OCI-LY1 (cell line): ENCODE data around the gene MBNL2.

Source experiments
- H2AFZ ChIP-seq: fragments of 200-600 bp; sonication (generic), shearing (Covaris generic); 2 replicates; pipeline ENCODE4 v1.6.0; 2014; ENCODE audit warnings: antibody characterized with exemption, mild to moderate bottlenecking, low read length
- H3F3A ChIP-seq: fragments of 200-600 bp; sonication (generic), shearing (Covaris generic); 2 replicates; pipeline ENCODE4 v1.6.0; 2014; ENCODE audit warnings: mild to moderate bottlenecking, antibody characterized with exemption, low read length, moderate library complexity; ENCODE audit not compliant: insufficient read depth
- H3K27ac ChIP-seq: fragments of 200-600 bp; sonication (generic); 2 replicates; pipeline ENCODE4 v1.5.1; 2014; ENCODE audit warnings: low read length, mixed run types, mild to moderate bottlenecking, low read depth; ENCODE audit not compliant: poor library complexity, severe bottlenecking
- H3K27me3 ChIP-seq: fragments of 200-600 bp; sonication (generic); 2 replicates; pipeline ENCODE4 v1.6.0; 2014; ENCODE audit warnings: antibody characterized with exemption, mild to moderate bottlenecking, low read length, moderate library complexity; ENCODE audit not compliant: insufficient read depth
- H3K36me3 ChIP-seq: fragments of 200-600 bp; sonication (generic); 2 replicates; pipeline ENCODE4 v1.6.1; 2014; ENCODE audit warnings: mild to moderate bottlenecking, antibody characterized with exemption, low read length, moderate library complexity, mixed read lengths; ENCODE audit not compliant: insufficient read depth
- H3K4me1 ChIP-seq: fragments of 200-600 bp; sonication (generic); 2 replicates; pipeline ENCODE4 v1.5.1; 2014; ENCODE audit warnings: mild to moderate bottlenecking, low read length, moderate library complexity; ENCODE audit not compliant: insufficient read depth, severe bottlenecking
- H3K4me2 ChIP-seq: fragments of 200-600 bp; sonication (generic), shearing (Covaris generic); 2 replicates; pipeline ENCODE4 v1.6.1; 2014; ENCODE audit warnings: low read length
- H3K4me3 ChIP-seq: fragments of 200-600 bp; sonication (generic); 2 replicates; pipeline ENCODE4 v1.5.1; 2014; ENCODE audit warnings: low read length, low read depth, mild to moderate bottlenecking, mixed read lengths; ENCODE audit not compliant: poor library complexity, severe bottlenecking
- H3K79me2 ChIP-seq: fragments of 200-600 bp; shearing (Covaris generic); 2 replicates; pipeline ENCODE4 v1.6.1; 2016; ENCODE audit warnings: mixed run types, low read length, mixed read lengths; ENCODE audit not compliant: insufficient read depth
- H3K9ac ChIP-seq: fragments of 200-600 bp; sonication (generic), shearing (Covaris generic); 2 replicates; pipeline ENCODE4 v1.6.1; 2014; ENCODE audit warnings: mild to moderate bottlenecking, low read length, mixed read lengths
- H3K9me2 ChIP-seq: fragments of 200-600 bp; sonication (generic), shearing (Covaris generic); 2 replicates; pipeline ENCODE4 v1.6.1; 2014; ENCODE audit warnings: low read depth, mild to moderate bottlenecking, low read length, mixed read lengths
- H3K9me3 ChIP-seq: fragments of 200-600 bp; shearing (Covaris generic); 2 replicates; pipeline ENCODE4 v1.6.1; 2014; ENCODE audit warnings: low read length, mixed read lengths
- H4K20me1 ChIP-seq: fragments of 200-600 bp; sonication (generic), shearing (Covaris generic); 2 replicates; pipeline ENCODE4 v1.6.0; 2016; ENCODE audit warnings: mild to moderate bottlenecking, low read length; ENCODE audit not compliant: insufficient read depth
- EZH2 ChIP-seq: fragments of 200-600 bp; sonication (generic), shearing (Covaris generic); IDR thresholded peaks from 2 replicates; pipeline ENCODE4 v1.8.0; 2017; ENCODE audit warnings: borderline replicate concordance, mixed run types, mild to moderate bottlenecking, antibody characterized with exemption, low read length, moderate library complexity, mixed read lengths
- TF ChIP-seq, protein P1 (sequence below): fragments of 200-600 bp; sonication (generic), shearing (Covaris generic); IDR thresholded peaks from 2 replicates; pipeline ENCODE4 v1.5.1; 2017; ENCODE audit warnings: mild to moderate bottlenecking, antibody characterized with exemption, low read length, moderate library complexity, mixed read lengths

Gene MBNL2

DNA sequence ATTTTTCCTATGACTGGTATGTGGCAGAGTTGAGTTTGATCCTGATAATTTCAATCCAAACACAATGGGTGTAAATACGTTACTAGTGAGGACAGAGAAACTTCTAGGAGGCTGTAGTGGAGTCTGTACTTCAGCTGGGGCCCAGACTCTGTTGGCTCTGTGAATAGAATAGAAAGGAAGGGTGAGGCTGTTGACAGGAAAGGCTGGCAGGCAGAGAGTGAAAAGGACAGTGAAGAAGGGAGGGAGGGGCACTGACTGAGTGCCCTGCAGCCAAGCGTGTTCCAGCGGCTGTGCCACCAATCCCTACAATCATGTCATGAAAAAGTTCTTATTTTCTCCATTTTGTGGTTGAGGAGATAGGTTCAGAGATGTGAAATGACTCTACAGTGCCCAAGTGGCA is 80.5 kb downstream of the MBNL2 start:
- H3K4me1 ChIP-seq, result peaks cover 10% of the 10 kb centered on the region
- TF ChIP-seq, protein P1, sequence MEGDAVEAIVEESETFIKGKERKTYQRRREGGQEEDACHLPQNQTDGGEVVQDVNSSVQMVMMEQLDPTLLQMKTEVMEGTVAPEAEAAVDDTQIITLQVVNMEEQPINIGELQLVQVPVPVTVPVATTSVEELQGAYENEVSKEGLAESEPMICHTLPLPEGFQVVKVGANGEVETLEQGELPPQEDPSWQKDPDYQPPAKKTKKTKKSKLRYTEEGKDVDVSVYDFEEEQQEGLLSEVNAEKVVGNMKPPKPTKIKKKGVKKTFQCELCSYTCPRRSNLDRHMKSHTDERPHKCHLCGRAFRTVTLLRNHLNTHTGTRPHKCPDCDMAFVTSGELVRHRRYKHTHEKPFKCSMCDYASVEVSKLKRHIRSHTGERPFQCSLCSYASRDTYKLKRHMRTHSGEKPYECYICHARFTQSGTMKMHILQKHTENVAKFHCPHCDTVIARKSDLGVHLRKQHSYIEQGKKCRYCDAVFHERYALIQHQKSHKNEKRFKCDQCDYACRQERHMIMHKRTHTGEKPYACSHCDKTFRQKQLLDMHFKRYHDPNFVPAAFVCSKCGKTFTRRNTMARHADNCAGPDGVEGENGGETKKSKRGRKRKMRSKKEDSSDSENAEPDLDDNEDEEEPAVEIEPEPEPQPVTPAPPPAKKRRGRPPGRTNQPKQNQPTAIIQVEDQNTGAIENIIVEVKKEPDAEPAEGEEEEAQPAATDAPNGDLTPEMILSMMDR, result no peak
- no peak overlapping the region for H2AFZ ChIP-seq
- H3K27me3 ChIP-seq, result no peaks in the 10 kb centered on the region
- no peaks in the 10 kb centered on the region for H3F3A ChIP-seq
- H3K27ac ChIP-seq, result no peak overlapping the region
- H3K36me3 ChIP-seq, result no peaks in the 10 kb centered on the region
- no peaks in the 10 kb centered on the region for H3K9me2 ChIP-seq
- H3K9ac ChIP-seq, result no peak overlapping the region
- H3K4me3 ChIP-seq, result no peak overlapping the region
- H3K79me2 ChIP-seq, result no peaks in the 10 kb centered on the region
- H3K4me2 ChIP-seq, result no peak overlapping the region
- no peaks in the 10 kb centered on the region for H3K9me3 ChIP-seq
- peaks cover 2% of the 10 kb centered on the region; the same call in 1 of the 2 replicates for H4K20me1 ChIP-seq

GRCh38 chr13:97306106-97306505 is 84.0 kb downstream of the MBNL2 start:
- Histone ChIP-seq H3K9me2 (no peaks in the 10 kb centered on the region), H3K9me3 (no peaks in the 10 kb centered on the region), H3K36me3 (no peaks in the 10 kb centered on the region), H3K27me3 (no peaks in the 10 kb centered on the region), H2AFZ (no peak overlapping the region), H3K27ac (no peak overlapping the region), H3K79me2 (no peaks in the 10 kb centered on the region), H3K4me2 (no peak overlapping the region), H3K4me1 (peaks cover 6% of the 10 kb centered on the region), H4K20me1 (peaks cover 2% of the 10 kb centered on the region; the same call in 1 of the 2 replicates), H3K4me3 (no peak overlapping the region), H3F3A (no peaks in the 10 kb centered on the region), H3K9ac (no peak overlapping the region)
- TF ChIP-seq, protein P1, result no peak
- TF ChIP-seq EZH2, result no peak

GRCh38 chr13:97306645-97307044 is 84.5 kb downstream of the MBNL2 start:
- Histone ChIP-seq H3K27ac (no peak overlapping the region), H4K20me1 (peaks cover 2% of the 10 kb centered on the region; the same call in 1 of the 2 replicates), H3K79me2 (no peaks in the 10 kb centered on the region), H3K9ac (no peak overlapping the region), H3K9me3 (no peaks in the 10 kb centered on the region), H3K36me3 (no peaks in the 10 kb centered on the region), H2AFZ (no peak overlapping the region), H3K27me3 (no peaks in the 10 kb centered on the region), H3K4me3 (no peak overlapping the region), H3K4me1 (peaks cover under 1% of the 10 kb centered on the region), H3F3A (no peaks in the 10 kb centered on the region), H3K9me2 (no peaks in the 10 kb centered on the region), H3K4me2 (no peak overlapping the region)
- TF ChIP-seq EZH2, result no peak
- TF ChIP-seq, protein P1, result no peak
